NT2/D1 (cell line): ENCODE results near the gene ANXA3.

Experiments
- SUZ12 ChIP-seq: IDR thresholded peaks from 2 replicates; pipeline ENCODE4 v1.6.1; 2011; ENCODE audit not compliant: insufficient read length, insufficient read depth; ENCODE audit errors: extremely low read depth
- ZNF274 ChIP-seq: IDR thresholded peaks from 2 replicates; pipeline ENCODE4 v1.6.1; 2011; ENCODE audit warnings: mild to moderate bottlenecking, low read depth, low read length

- TF ChIP-seq SUZ12 (no peak), ZNF274 (no peak)
Measured at GRCh38 chr4:78659264-78659663, 107.7 kb downstream of the ANXA3 start.
